ENCODE measurements around the gene JCHAIN.
"Not testable (repeated sequence)": the region's sequence is repeated elsewhere in the genome, so short reads cannot be mapped to it uniquely, and the experiment has no call there.

Gene JCHAIN

DNA sequence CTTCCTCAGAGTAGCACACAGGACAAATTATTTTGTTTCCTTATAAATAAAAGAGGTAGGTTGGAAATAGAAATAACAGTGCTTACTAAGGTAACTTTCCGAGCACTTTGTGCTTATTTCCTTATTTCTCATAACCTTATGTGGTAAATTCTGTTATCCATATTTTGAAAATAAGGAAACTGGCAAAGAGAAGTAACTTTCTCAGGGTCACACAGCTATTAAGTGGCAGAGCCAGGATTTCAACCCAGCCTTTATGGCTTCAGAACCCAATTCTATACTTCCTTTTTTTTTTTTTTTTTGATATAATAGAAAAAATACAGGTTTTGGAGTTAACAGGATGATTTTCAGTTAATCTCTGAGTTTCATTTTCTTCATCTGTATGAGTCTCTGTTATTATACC is 25.4 kb upstream of the JCHAIN start:
- no peak for DNase-seq (ENCODE audit: low read depth, low spot score)
- no peak overlapping the region for H3K27ac ChIP-seq

DNA sequence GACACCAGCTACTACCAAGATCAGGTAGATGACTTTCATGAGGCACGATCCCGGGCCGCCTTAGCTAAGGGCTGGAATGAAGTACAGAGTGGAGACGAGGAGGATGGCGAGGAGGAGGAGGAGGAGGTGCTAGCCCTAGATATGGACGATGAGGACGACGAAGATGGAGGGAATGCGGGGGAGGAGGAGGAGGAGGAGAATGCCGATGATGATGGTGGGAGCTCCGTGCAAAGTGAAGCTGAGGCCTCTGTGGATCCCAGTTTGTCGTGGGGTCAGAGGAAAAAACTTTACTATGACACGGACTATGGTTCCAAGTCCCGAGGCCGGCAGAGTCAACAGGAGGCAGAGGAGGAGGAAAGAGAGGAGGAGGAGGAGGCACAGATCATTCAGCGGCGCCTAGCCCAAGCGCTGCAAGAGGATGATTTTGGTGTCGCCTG is 22.5 kb upstream of the JCHAIN start:
- no peak for DNase-seq (ENCODE audit: low read depth, low spot score)
- peak overlapping the region; percentile 91 for H3K27ac ChIP-seq

DNA sequence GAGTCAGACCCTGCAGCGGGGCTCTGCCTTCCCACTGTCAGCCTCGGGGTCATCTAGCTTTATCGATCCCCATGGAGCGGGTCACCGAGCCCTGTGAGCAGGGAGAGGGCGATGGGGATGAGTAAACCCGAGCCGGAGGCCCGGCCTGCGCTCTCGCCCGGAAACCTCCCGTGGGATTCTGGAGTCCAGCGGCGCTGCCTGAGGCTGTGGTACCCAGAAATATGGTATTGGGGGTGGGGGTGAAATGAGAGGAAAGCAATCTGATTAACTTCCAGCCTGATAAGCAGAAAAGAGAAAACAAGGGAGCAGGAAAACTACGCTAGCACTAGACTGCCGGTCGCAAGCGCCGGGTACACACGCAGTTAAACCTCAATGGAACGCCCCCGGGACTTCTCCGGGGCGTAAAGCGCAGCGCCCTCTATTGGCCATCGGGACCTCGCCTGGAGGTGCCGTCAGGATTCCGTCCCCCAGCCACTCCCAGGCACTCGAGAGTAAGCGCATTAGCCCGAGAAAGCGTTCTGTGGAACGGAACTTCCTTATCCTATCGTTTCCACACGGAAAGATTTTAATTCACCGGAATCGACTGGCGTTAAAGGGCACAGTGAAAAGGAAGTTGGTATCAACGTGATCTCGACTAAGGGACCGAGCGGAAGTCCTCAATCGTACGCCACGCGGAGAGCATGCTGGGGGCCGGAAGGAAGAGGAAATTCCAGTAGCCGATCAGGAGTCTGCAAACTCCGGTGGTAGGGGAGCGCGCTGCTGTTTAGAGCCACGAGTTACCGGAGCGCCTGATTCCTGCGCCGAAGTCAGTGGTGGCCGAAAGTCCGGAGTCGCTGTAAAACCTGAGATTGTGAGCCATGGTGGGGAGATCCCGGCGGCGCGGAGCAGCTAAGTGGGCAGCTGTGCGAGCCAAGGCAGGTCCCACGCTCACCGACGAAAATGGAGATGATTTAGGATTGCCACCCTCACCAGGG is 21.8 kb upstream of the JCHAIN start, which contains the start of gene UTP3:
TSS of gene UTP3 (plus strand) at position 712 of the 974 bp plus-strand sequence. CDS start at position 858, 146 bp downstream.
- DNase-seq (ENCODE audit: low read depth, low spot score) = peak; percentile 92
- H3K27ac ChIP-seq = peak within 1 kb of the TSS; percentile 91

- peak overlapping the region; percentile 91 for H3K27ac ChIP-seq
- no peak for DNase-seq (ENCODE audit: low read depth, low spot score)
These were observed 21.1 kb upstream of the JCHAIN start for GRCh38 chr4:70687392-70687791.

- H3K27ac ChIP-seq = not testable (repeated sequence)
These were observed 15.8 kb upstream of the JCHAIN start for GRCh38 chr4:70682142-70682541.

GRCh38 chr4:70681704-70682103 is 15.4 kb upstream of the JCHAIN start:
- H3K27ac ChIP-seq = no peak overlapping the region
- DNase-seq (ENCODE audit: low read depth, low spot score) = no peak

More at GRCh38 chr4:70682142-70682541, 15.8 kb upstream of the JCHAIN start:
- DNase-seq (ENCODE audit: low read depth, low spot score) = not testable (repeated sequence)

DNA sequence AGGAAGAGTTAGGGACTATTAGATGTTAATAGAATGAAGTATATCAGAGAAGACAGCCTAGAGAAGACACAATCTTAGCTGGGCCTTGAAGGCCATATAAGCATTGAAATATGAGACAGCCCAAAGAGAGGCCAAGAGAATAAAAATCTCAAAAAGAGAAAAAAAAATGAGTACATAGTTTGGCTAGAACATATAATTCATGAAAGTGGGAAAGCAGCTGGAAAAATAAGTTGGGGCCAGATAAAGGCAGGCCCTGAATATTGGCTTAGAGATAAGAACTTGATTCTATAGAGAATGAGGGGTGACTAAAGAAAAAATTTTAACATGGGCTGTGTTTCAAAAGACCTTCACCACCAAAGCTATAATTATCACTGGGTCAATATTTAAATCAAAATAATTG is 14.6 kb upstream of the JCHAIN start:
- no peak for DNase-seq (ENCODE audit: low read depth, low spot score)
- H3K27ac ChIP-seq = no peak overlapping the region

GRCh38 chr4:70678383-70678999 is 12.2 kb upstream of the JCHAIN start:
- H3K27ac ChIP-seq = no peak overlapping the region
- no peak for DNase-seq (ENCODE audit: low read depth, low spot score)

DNA sequence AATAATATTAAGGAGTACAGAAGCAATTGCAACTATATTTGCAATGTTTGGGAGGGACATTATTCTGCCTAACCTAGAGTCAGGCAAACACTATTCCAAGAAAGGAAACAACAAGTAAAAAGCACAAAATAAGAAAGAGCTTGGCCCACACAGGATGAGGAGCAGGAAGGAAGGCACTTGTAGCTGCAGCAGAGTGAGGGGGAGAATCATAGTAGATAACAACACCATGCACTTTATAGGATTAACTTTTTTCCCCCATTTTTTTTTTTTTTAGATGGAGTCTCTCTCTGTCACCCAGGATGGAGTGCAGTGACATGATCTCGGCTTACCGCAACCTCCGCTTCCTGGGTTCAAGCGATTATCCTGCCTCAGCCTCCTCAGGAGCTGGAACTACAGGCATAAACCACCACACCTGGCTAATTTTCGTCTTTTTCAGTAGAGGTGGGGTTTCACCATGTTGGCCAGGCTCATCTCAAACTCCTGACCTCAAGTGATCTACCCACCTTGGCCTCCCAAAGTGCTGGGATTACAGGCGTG is 10.3 kb upstream of the JCHAIN start:
- H3K27ac ChIP-seq = no peak overlapping the region
- DNase-seq (ENCODE audit: low read depth, low spot score) = no peak

DNA sequence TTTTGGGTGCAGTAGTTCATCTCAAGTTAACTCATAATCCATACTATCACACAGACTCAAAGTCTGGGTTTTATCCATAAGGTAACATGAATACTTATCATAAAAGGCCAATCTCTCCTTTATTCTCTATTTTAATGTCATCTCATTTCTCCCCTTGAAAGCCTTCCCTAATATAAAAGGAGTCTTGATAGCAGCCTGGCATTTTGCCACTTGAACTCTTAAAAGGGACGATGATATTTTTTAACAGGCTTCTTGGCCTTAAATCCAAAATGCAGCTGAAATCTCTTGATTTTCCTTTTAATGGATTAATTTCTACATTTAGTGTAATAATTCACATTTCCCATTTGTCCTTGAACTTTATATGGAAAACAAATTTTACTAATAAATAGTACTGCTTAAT is 8.4 kb upstream of the JCHAIN start:
- H3K27ac ChIP-seq = no peak overlapping the region
- no peak for DNase-seq (ENCODE audit: low read depth, low spot score)

DNA sequence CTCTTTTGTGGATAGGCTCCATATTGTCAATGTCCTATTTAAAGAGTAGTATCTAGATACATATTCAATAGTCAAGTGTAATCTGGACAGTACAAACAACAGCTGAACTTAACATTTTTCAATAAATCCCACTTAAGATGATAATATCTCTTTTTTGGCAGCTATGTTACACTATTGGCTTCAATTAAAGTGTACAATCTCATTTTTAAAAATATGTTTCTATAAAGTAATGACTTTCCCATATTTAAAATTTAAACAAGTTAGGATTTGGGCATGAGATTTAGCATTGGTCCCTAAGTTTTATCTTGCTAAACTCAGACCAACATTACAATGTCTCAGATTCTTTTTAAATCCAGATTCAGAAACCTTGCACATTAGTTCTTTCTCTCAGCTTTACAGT is 7.9 kb upstream of the JCHAIN start:
- H3K27ac ChIP-seq = no peak overlapping the region
- no peak for DNase-seq (ENCODE audit: low read depth, low spot score)

DNA sequence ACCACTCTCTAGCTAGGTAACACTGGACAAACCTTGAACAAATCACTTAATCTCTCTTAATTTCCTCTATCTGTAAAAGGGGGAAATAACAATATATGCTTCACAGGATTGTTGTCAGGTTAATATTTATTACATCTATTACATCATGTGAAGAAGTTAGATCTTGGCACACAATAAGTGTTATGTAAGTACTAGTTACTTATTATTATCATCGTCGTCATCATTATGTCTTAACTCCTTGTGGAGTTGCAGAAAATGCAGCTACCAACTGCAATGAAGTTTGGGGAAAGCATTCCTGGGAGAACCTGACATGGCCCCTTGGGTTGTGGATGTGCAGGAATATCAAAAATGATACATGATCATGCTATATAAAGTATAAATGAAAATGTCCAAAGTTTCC is 4.8 kb upstream of the JCHAIN start:
- no peak overlapping the region for H3K27ac ChIP-seq
- DNase-seq (ENCODE audit: low read depth, low spot score) = no peak

DNA sequence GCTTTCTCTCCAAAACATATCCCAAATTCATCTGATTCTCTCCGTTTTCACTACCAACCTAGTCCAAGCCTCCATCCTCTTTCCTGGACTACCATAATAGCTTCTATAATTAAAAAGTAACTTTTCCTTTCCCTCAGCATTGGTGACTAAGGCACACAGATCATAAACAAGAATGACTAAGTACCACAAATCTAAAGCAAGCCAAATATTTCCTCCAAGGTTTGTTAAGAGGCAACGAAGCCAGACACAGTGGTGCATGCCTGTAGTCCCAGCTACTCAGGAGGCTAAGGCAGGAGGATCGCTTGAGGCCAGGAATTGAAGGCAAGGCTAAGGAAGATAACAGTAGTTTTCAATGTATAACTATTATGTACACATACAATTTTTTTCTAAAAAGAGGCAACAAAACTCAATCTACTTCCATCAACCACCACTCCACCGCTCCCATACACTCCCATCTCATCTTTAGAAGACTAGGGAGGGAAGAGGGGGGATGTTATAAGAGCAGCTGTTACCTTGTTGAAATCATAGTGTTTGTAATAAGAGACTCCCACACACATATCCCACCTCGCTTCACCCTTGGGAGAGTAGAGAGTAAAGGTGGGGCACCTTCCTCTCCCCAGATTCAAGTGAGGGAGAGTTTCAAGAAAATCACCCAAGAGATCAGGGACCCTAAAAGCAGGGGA is 4.2 kb upstream of the JCHAIN start:
- DNase-seq (ENCODE audit: low read depth, low spot score) = no peak
- H3K27ac ChIP-seq = no peak overlapping the region

GRCh38 chr4:70667740-70668535 is 1.6 kb upstream of the JCHAIN start:
- H3K27ac ChIP-seq = no peak overlapping the region
- no peak for DNase-seq (ENCODE audit: low read depth, low spot score)

DNA sequence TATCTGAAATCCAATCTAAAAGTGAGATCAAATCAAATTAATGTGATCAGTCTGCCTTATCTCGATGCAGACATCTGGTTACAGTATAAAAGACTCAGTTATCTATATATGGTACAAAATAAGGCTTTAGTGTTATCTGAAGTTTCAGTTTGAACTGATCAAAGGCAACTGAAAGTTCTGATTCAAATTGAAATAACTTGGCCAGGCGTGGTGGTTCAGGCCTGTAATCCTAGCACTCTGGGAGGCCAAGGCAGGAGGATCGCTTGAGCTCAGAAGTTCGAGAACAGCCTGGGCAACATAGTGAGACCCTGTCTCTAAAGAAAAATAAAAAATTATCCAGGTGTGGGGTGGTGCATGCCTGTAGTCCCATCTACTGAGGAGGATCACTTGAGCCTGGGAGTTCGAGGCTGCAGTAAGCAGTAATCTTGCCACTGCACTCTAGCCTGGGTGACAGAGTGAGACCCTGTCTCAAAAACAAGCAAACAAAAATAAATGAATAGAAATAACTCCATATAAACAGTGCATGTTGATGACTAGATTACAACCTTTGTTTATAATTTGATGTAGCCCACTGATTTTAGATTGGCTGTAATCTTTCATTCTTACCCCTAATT is 4.9 kb downstream of the JCHAIN start:
- DNase-seq (ENCODE audit: low read depth, low spot score); H3K27ac ChIP-seq: not testable (repeated sequence)

- no peak overlapping the region for H3K27ac ChIP-seq
- DNase-seq (ENCODE audit: low read depth, low spot score) = no peak
These were observed 6.2 kb downstream of the JCHAIN start for GRCh38 chr4:70660106-70660505.

DNA sequence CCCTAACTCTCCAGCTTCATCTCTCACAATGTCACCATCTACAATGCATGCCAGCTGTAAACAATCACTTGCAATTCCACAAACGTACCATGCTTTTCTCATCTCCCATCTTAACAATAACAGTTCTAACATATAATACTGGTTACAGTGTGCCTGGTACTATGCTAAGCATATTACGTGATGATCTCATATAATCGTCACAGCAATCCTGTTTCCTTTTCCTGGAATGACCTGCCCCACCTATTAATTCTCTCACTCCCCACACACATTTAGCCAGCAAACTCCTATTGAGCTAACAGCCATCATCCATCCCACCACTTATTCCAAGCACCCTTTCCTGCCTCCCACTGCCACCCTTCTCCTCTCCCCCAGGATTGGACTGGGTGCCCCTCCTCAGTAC is 7.9 kb downstream of the JCHAIN start:
- no peak for DNase-seq (ENCODE audit: low read depth, low spot score)
- no peak overlapping the region for H3K27ac ChIP-seq

DNA sequence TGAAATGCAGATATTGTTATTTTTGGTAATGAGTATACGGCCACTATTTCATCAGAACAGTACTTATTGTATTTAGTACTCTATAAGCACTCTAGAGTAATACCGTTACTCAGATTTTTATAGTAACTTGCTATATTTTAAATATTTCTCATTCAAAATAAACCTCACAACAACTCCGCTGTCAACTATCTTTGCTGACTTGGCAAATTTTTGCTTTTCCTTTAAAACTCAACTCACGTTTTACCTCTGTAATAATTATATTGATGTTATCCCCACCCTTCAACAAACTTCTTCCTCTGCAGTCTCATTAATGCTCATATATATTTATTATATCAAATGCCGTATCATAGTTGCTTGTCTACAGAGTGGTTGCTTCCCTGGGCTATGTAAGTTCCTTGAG is 9.0 kb downstream of the JCHAIN start:
- no peak for DNase-seq (ENCODE audit: low read depth, low spot score)
- H3K27ac ChIP-seq = no peak overlapping the region

DNA sequence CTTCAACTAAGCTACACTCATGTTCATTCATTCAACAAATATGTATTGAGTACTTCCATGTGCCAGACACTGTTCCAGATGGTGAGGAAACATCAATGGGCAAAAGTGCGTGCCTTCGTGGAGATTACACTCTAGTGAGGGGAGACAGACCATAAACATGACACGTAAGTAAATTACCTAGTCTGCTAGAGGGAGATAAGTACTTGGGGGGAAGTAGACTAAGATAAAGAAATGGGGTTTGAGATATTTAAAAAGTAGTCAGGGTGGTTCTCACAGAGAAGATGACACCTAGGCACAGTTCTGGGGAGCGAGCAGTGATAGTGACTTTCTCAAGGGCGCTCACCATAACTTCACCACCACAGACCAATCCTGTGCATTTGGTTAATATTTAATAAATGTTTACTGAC is 11.7 kb downstream of the JCHAIN start:
- no peak for DNase-seq (ENCODE audit: low read depth, low spot score)
- no peak overlapping the region for H3K27ac ChIP-seq

Data from epithelial cell of prostate (primary cell).